Mucosa of rectum (tissue), 2 donors: Measurements from ENCODE around the gene CSNK2A1.
"Not testable (repeated sequence)": the region's sequence is repeated elsewhere in the genome, so short reads cannot be mapped to it uniquely, and the experiment has no call there.

ENCODE experiments used
- H3K27ac ChIP-seq, 2 donors: one replicate each; pipeline ENCODE4 v1.7.0; 2013; ENCODE audit warnings: inconsistent platforms in 2 of 2, low read depth in 2 of 2, low read length in 2 of 2
- H3K27me3 ChIP-seq, 2 donors: one replicate each; pipeline ENCODE4 v1.7.0; 2013; ENCODE audit warnings: low read length in 2 of 2; ENCODE audit not compliant: control insufficient read depth in 2 of 2, insufficient read depth in 2 of 2
- H3K36me3 ChIP-seq, 2 donors: one replicate each; pipeline ENCODE4 v1.7.0; 2013; ENCODE audit warnings: low read length in 2 of 2; ENCODE audit not compliant: control insufficient read depth in 2 of 2, insufficient read depth in 2 of 2
- H3K4me1 ChIP-seq, 2 donors: one replicate each; pipeline ENCODE4 v1.7.0; 2013; ENCODE audit warnings: low read length in 2 of 2, mild to moderate bottlenecking in 1 of 2; ENCODE audit not compliant: control insufficient read depth in 2 of 2, insufficient read depth in 2 of 2
- H3K4me3 ChIP-seq, 2 donors: one replicate each; pipeline ENCODE4 v1.7.0; 2013; ENCODE audit warnings: low read length in 2 of 2
- H3K9ac ChIP-seq, 2 donors: one replicate each; pipeline ENCODE4 v1.7.0; 2013; ENCODE audit warnings: low read length in 2 of 2, low read depth in 1 of 2, mild to moderate bottlenecking in 1 of 2
- H3K9me3 ChIP-seq, 2 donors: one replicate each; pipeline ENCODE4 v1.7.0; 2013; ENCODE audit warnings: low read length in 2 of 2; ENCODE audit not compliant: control insufficient read depth in 2 of 2
- donor health status: healthy.
- donor health status: Normal muscosa, but diverticular disease.

Gene CSNK2A1

DNA sequence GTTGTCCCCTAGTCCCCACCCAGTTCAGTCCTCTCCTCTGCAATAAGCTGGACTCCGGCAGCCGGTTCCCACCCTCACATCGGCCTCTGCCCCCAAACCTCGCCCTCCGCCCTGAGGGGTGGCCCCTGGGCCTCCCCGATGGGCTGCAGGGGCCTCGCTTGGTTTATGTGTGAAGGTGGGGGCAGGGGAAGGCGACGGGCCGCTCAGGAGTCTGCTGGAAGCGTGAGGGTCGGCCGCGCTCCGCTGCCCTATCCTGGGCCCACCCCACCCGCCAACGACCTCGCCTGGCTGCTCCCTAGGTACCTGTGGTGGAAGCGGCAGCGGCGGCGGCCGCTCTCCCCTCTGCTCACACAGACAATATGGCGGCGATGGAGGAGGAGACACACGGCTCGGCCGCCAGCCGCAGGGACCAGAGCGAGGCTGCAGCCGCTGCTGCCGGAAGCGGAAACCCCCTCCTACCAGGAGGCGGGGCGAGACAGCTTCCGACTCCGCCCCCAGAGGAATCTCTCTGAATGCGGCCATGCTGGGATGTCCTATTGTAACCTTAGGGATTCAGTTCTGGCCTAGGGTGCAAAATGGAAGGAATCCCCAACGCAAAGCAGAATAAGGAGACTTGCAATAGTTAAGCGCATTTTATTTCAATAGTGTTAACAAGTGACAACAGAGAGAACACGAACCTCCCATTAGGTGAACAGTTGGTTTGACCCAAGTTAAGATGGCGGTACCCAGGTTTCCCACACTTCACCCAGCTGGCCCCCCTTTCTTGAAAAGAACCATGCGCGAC is at the start of gene CSNK2A1:
CSNK2A1 (minus strand) TSS at position 422 of the 784 bp plus-strand sequence. CDS start 35,239 bp downstream, outside the sequence.
- peaks cover 0 to 3% of the 10 kb centered on the region in 2 donors for H3K27me3 ChIP-seq
- peak within 1 kb of the TSS; percentile 89 for H3K27ac ChIP-seq
- H3K9me3 ChIP-seq, result no peaks in the 10 kb centered on the region
- peaks cover 0 to 23% of the 10 kb centered on the region in 2 donors for H3K4me1 ChIP-seq
- peak within 1 kb of the TSS; percentile 71 to 94 for H3K4me3 ChIP-seq
- no peaks in the 10 kb centered on the region for H3K36me3 ChIP-seq
- peak within 1 kb of the TSS; percentile 83 to 96 for H3K9ac ChIP-seq

DNA sequence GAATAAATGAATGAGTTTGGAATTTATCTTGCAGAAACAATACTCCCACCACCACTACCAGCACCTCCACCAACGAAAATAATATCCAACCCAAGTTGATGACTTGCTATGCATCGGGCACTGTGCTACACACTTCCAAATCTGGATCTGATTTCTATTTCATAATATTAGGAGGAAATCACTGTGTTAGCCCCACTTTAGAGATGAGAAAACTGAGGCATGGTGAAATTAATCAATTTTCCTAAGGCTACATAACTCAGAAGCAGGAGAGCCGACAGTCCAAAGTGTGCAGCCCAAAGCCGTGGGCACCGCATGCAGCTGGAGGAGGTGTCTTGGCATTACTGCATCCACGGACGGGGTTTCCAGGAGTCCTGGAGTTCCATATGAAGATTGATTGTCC is 48.9 kb upstream of the CSNK2A1 start:
- Histone ChIP-seq H3K9ac (no peak overlapping the region), H3K27ac (no peak overlapping the region), H3K4me3 (no peak overlapping the region), H3K27me3 (peaks cover 0 to 2% of the 10 kb centered on the region in 2 donors), H3K4me1 (no peaks in the 10 kb centered on the region), H3K36me3 (no peaks in the 10 kb centered on the region), H3K9me3 (no peaks in the 10 kb centered on the region)

DNA sequence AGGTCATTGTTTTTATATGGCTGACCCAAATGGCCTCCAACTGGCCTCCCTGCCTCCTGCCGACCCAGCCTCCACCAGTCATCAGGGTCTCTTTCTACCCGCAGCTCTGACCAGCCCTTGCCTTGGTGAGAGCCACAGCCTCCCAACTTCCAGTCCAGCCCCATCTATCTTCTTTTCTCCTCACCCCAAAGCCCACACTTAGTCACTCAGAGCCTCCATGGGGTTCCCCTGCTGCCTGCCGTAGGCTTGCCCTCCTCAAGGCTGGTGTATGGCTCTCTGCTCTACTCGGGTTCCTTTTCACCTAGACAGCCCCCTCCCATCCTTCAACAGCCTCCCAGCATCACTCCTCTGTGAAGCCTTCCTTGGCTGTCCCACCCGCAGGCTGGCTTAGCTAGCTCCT is 48.4 kb upstream of the CSNK2A1 start:
- no peak overlapping the region for H3K9ac ChIP-seq
- H3K36me3 ChIP-seq, result no peaks in the 10 kb centered on the region
- no peak overlapping the region for H3K4me3 ChIP-seq
- peaks cover 0 to 2% of the 10 kb centered on the region in 2 donors for H3K27me3 ChIP-seq
- no peak overlapping the region for H3K27ac ChIP-seq
- H3K4me1 ChIP-seq, result no peaks in the 10 kb centered on the region
- no peaks in the 10 kb centered on the region for H3K9me3 ChIP-seq

DNA sequence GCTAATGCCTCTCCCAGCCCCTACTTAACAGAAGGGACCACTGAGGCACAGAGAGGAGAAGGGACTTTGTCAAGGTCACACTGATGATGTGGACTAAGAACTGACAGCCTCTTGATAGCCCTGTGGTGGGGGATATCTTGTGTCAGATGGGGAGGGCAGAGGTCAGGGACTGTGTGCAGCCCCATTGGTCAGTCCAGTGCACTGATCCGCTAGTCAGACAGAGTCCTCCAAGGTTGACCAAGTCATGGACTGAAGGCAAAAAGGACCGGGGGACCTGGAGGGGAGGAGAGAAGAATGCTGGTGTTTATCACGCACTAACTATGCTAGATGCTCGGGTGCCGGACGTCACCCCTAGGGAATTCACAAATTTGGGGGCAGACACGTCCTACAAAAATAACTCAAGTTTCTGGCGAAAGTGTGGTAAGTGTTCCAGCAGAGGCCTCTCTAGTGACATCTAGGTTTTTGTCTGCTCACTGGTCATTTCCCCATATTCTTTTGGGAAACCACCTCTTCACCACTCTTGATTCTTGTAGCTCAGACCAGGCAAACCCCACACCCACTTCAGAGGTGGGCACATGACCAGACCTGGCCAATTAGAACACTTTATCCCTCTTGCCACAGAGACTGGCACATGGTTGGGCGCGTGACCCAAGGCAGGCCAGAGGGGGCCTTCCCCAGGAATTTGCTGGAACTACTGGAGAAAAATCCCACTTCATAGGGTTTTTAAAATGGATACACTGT is 45.5 kb upstream of the CSNK2A1 start:
- H3K4me3 ChIP-seq, result no peak overlapping the region
- no peak overlapping the region for H3K27ac ChIP-seq
- peaks cover 0 to 2% of the 10 kb centered on the region in 2 donors for H3K27me3 ChIP-seq
- H3K9me3 ChIP-seq, result no peaks in the 10 kb centered on the region
- H3K4me1 ChIP-seq, result no peaks in the 10 kb centered on the region
- no peaks in the 10 kb centered on the region for H3K36me3 ChIP-seq
- H3K9ac ChIP-seq, result no peak overlapping the region

DNA sequence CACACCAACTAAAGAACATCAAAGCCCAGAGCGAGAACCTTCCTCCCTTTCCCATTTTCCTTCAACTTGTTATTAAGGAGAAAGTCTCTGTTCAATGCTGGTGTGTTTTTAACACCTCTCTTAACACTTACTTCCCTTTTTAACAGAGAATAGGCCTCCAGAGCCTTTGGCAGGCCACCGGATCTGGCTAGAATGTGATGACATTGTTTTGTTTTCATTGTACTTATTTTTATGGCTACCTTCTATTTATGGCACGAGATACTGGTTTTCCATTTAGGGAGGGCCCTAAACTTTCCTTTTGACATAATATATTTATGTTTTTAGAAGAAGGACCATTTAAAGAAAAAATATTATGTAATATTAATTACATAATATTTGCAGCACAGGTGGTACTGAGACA is 44.9 kb upstream of the CSNK2A1 start:
- no peak overlapping the region for H3K9ac ChIP-seq
- no peak overlapping the region for H3K27ac ChIP-seq
- H3K36me3 ChIP-seq, result no peaks in the 10 kb centered on the region
- no peaks in the 10 kb centered on the region for H3K9me3 ChIP-seq
- H3K27me3 ChIP-seq, result peaks cover 0 to 2% of the 10 kb centered on the region in 2 donors
- H3K4me1 ChIP-seq, result no peaks in the 10 kb centered on the region
- no peak overlapping the region for H3K4me3 ChIP-seq

DNA sequence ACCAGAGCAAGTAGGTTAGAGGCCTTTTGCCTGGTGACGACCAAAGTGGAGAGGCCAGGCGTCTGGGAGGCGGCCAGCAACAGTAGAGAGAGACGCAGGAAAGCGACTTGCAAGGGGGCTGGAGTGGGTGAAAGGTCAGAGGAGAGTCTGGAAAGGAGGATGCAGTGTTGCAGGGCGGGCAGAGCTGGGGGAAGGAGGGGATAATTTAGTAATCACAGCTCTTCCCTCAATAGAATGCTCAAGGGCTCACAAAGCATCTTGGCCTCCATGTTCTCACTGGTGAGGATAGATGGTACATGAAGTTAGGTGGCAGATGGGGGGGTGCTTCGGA is 41.3 kb upstream of the CSNK2A1 start:
- Histone ChIP-seq H3K27ac (no peak overlapping the region), H3K4me1 (no peaks in the 10 kb centered on the region), H3K36me3 (no peaks in the 10 kb centered on the region), H3K9me3 (no peaks in the 10 kb centered on the region), H3K4me3 (no peak overlapping the region), H3K27me3 (peaks cover 0 to 3% of the 10 kb centered on the region in 2 donors), H3K9ac (no peak overlapping the region)

DNA sequence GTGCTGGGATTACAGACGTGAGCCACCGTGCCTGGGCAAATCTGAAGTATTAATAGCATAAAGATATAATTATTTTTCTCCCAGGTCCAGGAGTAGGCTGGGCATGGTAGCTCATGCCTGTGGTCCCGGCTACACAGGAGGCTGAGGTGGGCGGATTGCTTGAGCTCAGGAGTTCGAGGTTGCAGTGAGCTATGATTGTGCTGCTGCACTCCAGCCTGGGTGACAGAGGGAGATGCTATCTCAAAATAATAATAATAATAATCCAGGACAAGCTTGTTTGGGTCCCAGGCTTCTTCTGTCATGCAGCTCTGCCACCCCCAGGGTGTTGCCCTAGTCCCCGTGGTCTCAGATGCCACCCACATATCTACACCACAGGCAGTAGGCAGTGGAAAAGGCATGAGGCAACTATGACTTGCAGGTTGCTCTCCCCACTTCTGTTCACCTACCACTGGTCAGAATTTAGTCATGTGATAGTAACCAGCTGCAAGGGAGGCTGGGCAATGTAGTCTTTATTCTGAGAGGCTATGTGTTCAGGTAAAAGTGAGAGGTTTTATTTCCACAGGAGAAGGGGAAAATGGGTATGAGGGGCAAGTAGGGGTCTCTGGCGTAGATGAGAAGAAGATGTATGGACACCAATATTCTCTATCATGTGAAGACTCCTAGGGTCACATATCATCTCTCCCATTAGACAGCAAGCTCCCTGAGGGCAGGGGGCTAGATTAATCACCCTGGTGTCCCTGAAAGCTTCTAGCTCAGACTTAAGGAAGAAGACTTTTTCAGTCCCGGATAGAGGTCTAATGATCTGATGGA is 40.8 kb upstream of the CSNK2A1 start:
- Histone ChIP-seq H3K4me3 (no peak overlapping the region), H3K9ac (no peak overlapping the region), H3K27ac (no peak overlapping the region), H3K27me3 (peaks cover 0 to 3% of the 10 kb centered on the region in 2 donors), H3K36me3 (no peaks in the 10 kb centered on the region), H3K4me1 (no peaks in the 10 kb centered on the region), H3K9me3 (no peaks in the 10 kb centered on the region)

DNA sequence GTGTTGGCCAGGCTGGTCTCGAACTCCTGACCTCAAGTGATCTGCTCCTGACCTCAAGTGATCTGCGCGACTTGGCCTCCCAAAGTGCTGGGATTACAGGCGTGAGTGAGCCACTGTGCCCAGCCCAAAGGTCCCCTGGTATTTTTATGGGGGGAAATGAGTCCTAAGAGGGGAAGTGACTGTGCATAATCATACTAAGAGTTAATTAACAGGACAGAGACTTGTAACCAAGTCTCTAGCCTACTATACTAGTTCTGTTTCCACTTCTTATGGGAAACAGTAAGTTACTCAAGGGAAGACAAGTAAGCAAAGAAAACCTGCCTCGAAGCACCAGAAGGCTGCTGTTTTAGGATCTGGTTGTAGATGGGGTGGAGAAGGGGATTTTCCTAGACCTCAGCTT is 38.6 kb upstream of the CSNK2A1 start:
- Histone ChIP-seq H3K27me3 (peaks cover 0 to 3% of the 10 kb centered on the region in 2 donors), H3K9me3 (no peaks in the 10 kb centered on the region), H3K9ac (no peak overlapping the region), H3K36me3 (no peaks in the 10 kb centered on the region), H3K4me1 (no peaks in the 10 kb centered on the region), H3K4me3 (no peak overlapping the region), H3K27ac (no peak overlapping the region)

DNA sequence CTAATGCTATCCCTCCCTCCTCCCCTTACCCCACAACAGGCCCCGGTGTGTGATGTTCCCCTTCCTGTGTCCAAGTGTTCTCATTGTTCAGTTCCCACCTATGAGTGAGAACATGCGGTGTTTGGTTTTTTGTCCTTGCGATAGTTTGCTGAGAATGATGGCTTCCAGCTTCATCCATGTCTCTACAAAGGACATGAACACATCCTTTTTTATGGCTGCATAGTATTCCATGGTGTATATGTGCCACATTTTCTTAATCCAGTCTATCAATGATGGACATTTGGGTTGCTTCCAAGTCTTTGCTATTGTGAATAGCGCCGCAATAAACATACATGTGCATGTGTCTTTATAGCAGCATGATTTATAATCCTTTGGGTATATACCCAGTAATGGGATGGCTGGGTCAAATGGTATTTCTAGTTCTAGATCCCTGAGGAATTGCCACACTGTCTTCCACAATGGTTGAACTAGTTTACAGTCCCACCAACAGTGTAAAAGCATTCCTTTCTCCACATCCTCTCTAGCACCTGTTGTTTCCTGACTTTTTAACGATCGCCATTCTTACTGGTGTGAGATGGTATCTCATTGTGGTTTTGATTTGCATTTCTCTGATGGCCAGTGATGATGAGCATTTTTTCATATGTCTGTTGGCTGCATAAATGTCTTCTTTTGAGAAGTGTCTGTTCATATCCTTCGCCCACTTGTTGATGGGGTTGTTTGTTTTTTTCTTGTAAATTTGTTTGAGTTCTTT is 35.5 kb upstream of the CSNK2A1 start:
- H3K4me1 ChIP-seq, H3K9ac ChIP-seq, H3K27me3 ChIP-seq: not testable (repeated sequence)

More for the DNA sequence above, 35.5 kb upstream of the CSNK2A1 start:
- not testable (repeated sequence) for H3K27ac ChIP-seq, H3K36me3 ChIP-seq, H3K4me3 ChIP-seq, H3K9me3 ChIP-seq
